GM21447 (cell line): ENCODE data around the gene CASZ1.

Experiments used
- ATAC-seq: cut with Tn5 transposase; IDR thresholded peaks from one replicate; pipeline ENCODE4 v1.9.1; 2021; ENCODE audit not compliant: unreplicated experiment

The CASZ1 gene

GRCh38 chr1:10776190-10776905 is 20.1 kb downstream of the CASZ1 start:
- no peak for ATAC-seq

- no peak for ATAC-seq
Observed at GRCh38 chr1:10775763-10776162, 20.7 kb downstream of the CASZ1 start.

- ATAC-seq: no peak
Observed at GRCh38 chr1:10774615-10775310, 21.7 kb downstream of the CASZ1 start.

GRCh38 chr1:10773851-10774614 is 22.4 kb downstream of the CASZ1 start:
- no peak for ATAC-seq

GRCh38 chr1:10773376-10773775 is 23.1 kb downstream of the CASZ1 start:
- no peak for ATAC-seq

- ATAC-seq: no peak
Observed at GRCh38 chr1:10772711-10773110, 23.7 kb downstream of the CASZ1 start.

GRCh38 chr1:10771789-10772188 is 24.7 kb downstream of the CASZ1 start:
- ATAC-seq: no peak

- no peak for ATAC-seq
Observed at GRCh38 chr1:10768552-10768951, 27.9 kb downstream of the CASZ1 start.

GRCh38 chr1:10767282-10767681 is 29.2 kb downstream of the CASZ1 start:
- ATAC-seq: no peak

GRCh38 chr1:10765734-10766478 is 30.5 kb downstream of the CASZ1 start:
- ATAC-seq: no peak

GRCh38 chr1:10765304-10765703 is 31.1 kb downstream of the CASZ1 start:
- no peak for ATAC-seq

GRCh38 chr1:10764296-10764798 is 32.1 kb downstream of the CASZ1 start:
- ATAC-seq: no peak

- ATAC-seq: no peak
Observed at GRCh38 chr1:10762875-10763274, 33.6 kb downstream of the CASZ1 start.

- no peak for ATAC-seq
Observed at GRCh38 chr1:10762153-10762523, 34.3 kb downstream of the CASZ1 start.

GRCh38 chr1:10761503-10762152 is 34.8 kb downstream of the CASZ1 start:
- ATAC-seq: no peak

GRCh38 chr1:10760566-10761502 is 35.6 kb downstream of the CASZ1 start:
- ATAC-seq: no peak

GRCh38 chr1:10759413-10760200 is 36.8 kb downstream of the CASZ1 start:
- ATAC-seq: no peak

GRCh38 chr1:10756842-10757241 is 39.6 kb downstream of the CASZ1 start:
- ATAC-seq: no peak
